Stimulated activated CD8-positive, alpha-beta memory T cell treated with anti-CD3 and anti-CD28 coated beads, Interleukin-2, amount 100 ng/mL, for 48 hours (primary cell): Measurements from ENCODE around the gene OBSL1.

Source experiments
- DNase-seq, 2 donors: peaks; one replicate each; pipeline ENCODE4 v3.0.0-alpha.2; 2020; ENCODE audit warnings: low read depth in 2 of 2

OBSL1 gene

DNA sequence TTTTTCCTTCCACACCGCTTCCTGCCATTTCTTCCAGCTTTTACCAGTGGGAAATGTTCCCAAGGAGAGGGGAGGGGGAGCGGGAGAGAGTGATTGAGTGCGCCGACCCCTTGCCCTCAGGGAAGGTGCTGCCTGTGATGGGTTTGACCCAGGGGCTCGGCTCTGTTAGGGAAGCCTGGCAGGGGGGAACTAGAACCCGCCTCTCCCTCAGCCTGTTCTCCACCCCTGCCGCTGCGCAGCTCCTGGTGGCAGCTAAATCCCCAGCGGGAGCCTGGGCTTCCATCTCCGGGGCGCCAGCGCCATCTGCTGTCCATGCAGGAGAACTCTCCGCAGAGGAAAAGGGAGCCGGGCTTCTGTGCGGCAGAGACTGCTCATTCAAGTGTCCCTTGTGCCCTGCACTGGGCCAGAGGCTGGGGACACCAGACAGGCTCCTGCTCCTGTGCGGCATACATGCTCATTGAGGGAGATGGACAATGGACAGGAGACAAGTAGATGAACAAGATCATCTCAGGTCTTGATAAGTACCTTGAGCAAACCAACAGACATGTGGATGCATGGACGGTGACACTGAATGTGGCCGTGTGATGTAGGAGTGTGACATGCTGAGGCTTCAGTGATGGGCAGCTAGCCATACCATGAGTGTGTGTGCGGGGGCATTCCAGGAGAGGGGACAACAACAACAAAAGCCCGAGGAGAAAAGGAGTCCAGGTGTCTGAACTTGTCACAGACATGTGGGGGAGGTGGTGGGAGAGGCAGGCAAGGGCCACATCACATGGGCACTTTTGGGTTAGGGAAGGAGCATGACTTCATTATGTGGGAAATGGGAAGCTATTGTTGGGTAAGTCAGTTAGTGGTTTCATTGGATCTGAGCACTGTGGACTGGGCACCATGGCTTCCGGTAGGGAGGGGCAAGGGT, 41.0 kb downstream of the OBSL1 start:
- DNase-seq: peak; percentile 74 to 75

- DNase-seq: no peak
These were observed 43.9 kb downstream of the OBSL1 start for GRCh38 chr2:219527472-219527871.

DNA sequence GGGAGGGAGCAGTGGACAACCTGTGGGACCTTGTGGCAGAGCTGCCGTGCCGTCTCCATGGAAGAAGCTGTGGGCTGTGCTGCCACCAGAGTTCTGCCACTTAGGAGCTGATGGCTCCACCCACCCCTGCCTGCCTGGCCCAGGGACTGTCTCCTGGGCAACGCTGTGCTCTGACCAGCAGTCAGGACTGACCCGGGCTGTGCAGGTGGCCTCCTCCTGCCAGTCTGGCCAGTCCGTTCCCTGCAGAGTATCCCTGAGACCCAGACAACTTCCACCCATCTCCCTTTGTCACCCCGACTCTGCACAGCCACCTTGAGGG, 44.3 kb downstream of the OBSL1 start:
- no peak for DNase-seq

DNA sequence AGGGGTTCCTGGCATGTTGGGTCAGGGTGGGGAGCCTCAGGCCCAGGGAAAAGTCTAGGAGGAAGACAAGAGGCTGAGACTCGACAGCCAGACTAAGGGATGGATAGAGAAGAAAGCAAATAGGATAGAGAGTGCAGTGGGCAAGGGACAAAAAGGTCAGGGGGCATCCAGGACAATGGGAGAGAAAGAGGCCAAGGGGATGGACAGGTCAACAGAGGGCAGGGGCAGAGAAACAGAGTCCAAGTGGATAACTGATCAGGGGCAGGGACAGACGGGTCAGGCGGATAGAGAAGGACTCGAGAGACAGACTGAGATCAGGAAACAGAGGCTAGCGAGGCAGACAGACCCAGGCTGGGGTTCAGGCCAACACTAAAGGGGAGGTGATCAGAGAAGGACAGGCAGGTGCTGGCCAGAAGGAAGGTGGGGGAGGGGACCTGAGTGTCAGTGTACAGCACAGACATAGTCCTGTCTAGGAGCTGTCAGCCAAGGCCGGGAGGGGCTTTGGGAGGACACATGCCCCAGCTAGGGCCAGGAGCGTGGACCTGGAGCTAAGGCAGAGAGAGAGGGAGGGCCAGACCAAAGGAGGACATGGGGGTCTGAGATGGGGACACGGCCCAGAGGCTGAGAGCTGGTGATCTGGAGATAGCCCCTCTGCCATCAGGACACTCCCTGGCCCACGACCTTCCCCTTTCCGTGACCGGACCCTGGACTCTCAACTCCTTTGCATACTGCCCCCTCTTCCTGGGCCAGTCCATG, 44.8 kb downstream of the OBSL1 start:
- DNase-seq: no peak

GRCh38 chr2:219525533-219526232, 45.7 kb downstream of the OBSL1 start:
- no peak for DNase-seq

- no peak for DNase-seq
These were observed 46.5 kb downstream of the OBSL1 start for GRCh38 chr2:219524817-219525216.

GRCh38 chr2:219523031-219523671, 48.2 kb downstream of the OBSL1 start:
- no peak for DNase-seq

DNA sequence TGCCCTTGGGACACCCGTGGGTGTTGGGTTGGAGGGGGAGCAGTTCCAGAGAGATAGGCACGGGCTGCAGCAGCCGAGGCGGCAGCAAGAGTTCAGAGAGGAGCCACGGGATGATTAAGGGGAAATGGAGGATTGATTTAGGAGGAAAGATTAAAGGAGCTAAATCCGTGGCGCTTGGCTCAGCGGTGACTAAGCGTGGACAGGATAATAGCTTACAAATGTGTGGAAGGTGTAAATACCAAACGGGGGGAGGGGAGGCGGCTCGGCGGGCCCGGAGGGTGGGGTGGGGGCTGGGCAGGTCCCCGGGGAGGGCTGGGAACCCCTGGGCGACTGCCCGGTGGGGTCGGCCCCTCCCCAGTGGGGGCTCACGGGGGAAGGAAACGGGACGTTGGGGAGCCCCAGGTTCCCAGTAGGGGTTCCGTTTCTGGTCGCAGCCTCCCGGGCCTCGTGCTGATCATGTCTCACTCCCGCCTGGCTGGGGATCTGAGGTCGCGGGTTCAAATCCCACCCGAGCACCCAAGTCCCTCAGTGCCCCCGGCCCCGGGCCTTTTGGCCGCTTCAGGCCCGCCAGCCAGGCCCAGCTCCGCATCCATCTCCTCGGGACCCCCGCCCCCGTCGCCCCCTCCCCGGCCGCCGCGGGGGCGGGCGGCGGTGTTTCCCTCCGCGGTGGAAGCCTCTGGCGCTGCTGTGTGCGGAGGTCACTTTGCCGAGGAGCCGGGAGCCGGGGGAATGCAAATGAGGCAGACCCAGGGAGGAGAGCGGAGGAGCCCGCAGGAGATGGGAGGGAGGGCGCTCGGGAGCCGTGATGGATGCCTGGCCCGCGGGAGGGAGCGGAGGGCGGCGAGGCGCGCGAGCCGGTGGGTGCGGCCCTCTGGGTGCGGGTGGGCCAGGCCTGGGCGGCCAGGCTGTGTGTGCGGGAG, 49.0 kb downstream of the OBSL1 start:
- DNase-seq: no peak

DNA sequence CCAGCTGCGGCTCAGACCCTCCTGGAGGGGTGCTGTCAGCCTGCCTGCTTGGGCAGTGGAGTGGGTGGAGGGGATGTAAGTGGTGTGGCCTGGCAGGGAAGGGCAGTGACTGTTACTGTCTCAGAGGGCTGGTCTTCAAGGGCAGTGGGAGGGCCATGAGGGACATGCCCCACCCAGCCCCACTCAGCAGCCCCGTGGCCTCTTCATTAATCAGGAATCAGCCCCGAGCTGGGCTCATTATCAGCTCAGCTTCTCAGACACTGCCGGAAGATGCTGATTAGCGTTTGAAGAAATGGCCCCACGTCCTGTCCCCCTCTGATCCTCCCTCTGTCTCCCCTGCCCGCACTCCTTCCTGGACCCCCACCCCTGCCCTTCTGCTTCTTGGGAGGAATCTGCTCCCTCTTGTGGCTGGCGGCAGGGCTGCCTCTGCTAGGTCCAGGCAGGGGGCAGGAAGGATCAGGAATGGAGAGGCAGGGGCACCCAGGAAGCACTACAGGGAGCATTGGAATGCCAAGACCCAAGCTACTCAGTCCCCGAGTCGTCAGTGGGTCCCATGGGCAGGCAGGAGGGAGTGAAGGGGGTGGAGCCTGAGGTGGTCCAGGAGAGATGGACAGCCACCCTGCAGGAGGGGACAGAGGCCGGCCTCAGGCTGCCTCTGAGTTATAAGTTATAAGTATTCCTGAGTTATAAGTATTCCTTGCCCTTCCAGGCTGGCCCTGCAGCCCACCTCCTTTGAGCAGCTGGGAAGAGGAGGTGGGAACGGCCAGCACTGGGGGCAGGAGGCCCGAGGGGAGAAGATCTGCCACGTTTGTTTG, 50.1 kb downstream of the OBSL1 start:
- no peak for DNase-seq

- no peak for DNase-seq
These were observed 51.3 kb downstream of the OBSL1 start for GRCh38 chr2:219520079-219520478.

GRCh38 chr2:219519526-219519916, 51.8 kb downstream of the OBSL1 start:
- no peak for DNase-seq

DNA sequence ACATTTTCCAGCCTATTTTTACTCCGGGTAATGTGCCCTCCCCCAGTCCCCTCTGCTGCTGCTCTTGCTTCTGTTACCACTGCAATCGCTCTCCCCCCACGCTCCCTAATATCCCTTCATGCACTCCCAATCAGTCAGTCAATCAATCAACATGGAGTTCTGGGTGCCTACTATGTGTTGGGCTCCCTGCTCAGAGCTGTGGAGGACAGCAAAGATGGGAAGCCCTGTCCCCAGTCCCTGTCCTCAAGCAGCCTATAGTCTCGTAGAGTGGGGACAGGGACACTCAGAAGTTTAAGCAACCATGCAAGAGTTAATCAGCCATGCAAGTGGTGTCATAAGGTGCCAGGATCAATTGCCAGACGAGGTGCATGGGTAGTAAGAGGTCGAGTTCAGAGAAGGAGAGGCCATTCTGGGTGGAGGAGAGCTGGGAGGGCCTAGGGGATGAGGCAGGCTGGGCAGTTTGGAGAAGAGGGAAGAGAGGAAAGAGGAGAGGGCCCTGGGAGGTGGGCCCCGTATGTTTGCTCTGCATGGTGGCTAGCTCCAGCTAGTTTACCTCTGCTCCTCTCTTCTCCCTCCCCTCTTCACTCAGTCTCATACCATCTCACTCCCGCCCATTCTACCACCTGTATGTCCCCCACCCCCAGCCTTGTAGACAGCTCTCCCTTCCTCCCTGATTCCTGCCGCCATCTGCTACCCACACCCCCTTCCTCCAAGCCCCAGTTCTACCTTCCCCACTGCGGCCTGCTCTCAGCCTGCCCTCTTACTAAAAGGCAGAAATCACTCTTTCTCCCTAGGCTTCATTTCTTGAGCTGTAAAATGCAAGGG, 53.2 kb downstream of the OBSL1 start:
- DNase-seq: no peak

DNA sequence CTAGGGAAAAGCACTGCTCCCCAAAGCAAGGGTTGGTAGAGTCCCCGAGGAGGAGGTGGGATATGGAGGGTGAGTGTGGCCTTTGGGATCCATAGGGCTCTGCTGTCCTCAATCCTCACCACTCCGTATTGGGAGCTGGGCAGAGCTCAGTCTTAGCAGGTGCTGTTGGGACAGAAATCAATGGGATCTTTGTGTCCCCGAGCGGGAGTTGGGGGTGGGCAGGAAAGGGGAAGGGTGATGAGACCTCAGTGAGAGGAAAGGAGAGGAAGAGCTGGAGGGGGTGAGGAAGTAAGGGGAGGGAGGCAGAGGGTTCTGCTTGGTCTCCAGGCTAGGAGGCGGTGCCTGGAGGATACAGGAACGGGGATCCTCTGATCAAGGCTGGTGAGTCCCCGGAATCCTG, 54.5 kb downstream of the OBSL1 start:
- DNase-seq: no peak

- DNase-seq: no peak
These were observed 55.3 kb downstream of the OBSL1 start for GRCh38 chr2:219515874-219516629.

GRCh38 chr2:219514836-219515235, 56.5 kb downstream of the OBSL1 start:
- no peak for DNase-seq

DNA sequence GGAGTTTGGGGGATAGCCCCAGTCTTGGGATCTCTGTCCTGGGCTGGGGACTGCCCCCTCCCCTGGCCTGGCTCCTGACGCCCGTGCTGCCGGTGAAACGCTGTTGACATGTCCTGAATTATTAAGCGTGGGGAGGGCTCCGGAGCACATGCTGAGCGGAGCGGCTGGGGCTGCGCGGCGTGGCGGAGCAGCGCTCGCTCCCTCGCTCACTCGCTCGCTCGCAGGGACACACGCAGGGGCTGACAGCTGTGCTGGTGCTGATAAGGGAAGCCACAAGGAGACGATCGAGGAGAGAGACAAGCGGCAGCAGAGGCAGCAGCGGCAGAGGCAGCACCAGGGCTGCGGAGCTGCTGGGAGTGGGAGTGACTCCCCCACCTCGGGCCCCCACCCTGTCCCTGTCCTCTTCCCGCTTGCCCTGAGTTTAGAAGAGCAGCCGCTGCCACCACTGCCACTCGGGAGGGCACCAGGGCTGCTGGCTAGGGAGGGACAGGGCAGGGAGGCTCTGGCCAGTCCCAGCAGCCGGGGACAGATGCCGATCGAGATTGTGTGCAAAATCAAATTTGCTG, 57.1 kb downstream of the OBSL1 start, which contains the start of gene ASIC4:
ASIC4 (plus strand) TSS at position 287 of the 566 bp plus-strand sequence; CDS start at position 530, 243 bp downstream.
- DNase-seq: no peak

GRCh38 chr2:219513787-219514186, 57.6 kb downstream of the OBSL1 start:
- no peak for DNase-seq
